Skin epidermis (tissue), 12 donors: ENCODE measurements around the gene C19orf53.
"Not testable (repeated sequence)": the region's sequence is repeated elsewhere in the genome, so short reads cannot be mapped to it uniquely, and the experiment has no call there.

ENCODE experiments used
- H3K27ac ChIP-seq, 21 experiments: fragments of 200-600 bp; sonication (generic) in 11 of 21; one replicate each; pipeline ENCODE4 v1.5.0; 2020; ENCODE audit warnings: mild to moderate bottlenecking in 3 of 21, inconsistent platforms in 2 of 21, moderate library complexity in 2 of 21
- H3K4me3 ChIP-seq, 7 experiments: fragments of 200-600 bp; sonication (generic) in 2 of 7; one replicate each; pipeline ENCODE4 v1.5.0; 2020; ENCODE audit warnings: inconsistent platforms in 2 of 7, mild to moderate bottlenecking in 2 of 7, moderate library complexity in 1 of 7

C19orf53 gene

GRCh38 chr19:13762635-13763235, 11.5 kb upstream of the C19orf53 start:
- H3K27ac ChIP-seq, result no peak overlapping the region
- H3K4me3 ChIP-seq, result no peak overlapping the region

- no peak overlapping the region for H3K4me3 ChIP-seq
- peak overlapping the region in 1 of 21 experiments; percentile 81 for H3K27ac ChIP-seq
Observed at GRCh38 chr19:13763265-13763664, 11.0 kb upstream of the C19orf53 start.

- H3K4me3 ChIP-seq, result peak within 1 kb of the TSS; percentile 51 to 85 (median 68)
- H3K27ac ChIP-seq, result peak within 1 kb of the TSS in 20 of 21 experiments; percentile 52 to 87 (median 77)
Observed at GRCh38 chr19:13764101-13764807, 10.0 kb upstream of the C19orf53 start, which contains the start of gene MRI1. TSS of gene MRI1 (plus strand) at chr19:13764522. CDS start at chr19:13764589, 67 bp downstream.

DNA sequence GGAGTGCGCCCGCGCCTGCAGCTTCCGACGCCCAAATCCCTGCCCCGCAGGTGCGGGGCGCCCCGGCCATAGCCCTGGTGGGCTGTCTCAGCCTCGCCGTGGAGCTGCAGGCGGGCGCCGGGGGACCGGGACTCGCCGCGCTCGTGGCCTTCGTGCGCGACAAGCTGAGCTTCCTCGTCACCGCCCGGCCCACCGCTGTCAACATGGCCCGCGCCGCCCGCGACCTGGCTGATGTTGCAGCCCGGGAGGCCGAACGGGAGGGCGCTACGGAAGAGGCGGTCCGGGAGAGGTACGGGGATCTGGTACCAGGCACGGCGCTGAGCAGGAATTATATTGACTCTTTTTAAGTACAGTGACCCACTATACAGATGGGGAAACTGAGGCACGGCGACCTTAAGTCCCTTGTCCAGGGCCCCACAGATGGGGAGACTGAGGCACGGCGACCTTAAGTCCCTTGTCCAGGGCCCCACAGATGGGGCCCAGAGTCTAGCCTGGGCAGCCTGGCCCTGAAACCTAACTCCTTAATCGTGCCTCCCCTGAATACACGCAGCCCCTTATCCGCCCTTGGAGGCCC, 9.3 kb upstream of the C19orf53 start:
- peak overlapping the region; percentile 51 to 85 (median 68) for H3K4me3 ChIP-seq
- peak overlapping the region in 19 of 21 experiments; percentile 31 to 87 (median 74) for H3K27ac ChIP-seq

- Histone ChIP-seq H3K4me3 (peak overlapping the region; percentile 51 to 85 (median 68)), H3K27ac (peak overlapping the region in 18 of 21 experiments; percentile 6 to 87 (median 74))
Observed at GRCh38 chr19:13765395-13766094, 8.7 kb upstream of the C19orf53 start.

- peak overlapping the region in 5 of 21 experiments; percentile 6 to 81 (median 18) for H3K27ac ChIP-seq
- H3K4me3 ChIP-seq, result no peak overlapping the region
Observed at GRCh38 chr19:13766095-13766481, 8.2 kb upstream of the C19orf53 start.

GRCh38 chr19:13768510-13768909, 5.7 kb upstream of the C19orf53 start:
- H3K4me3 ChIP-seq, result no peak overlapping the region
- no peak overlapping the region for H3K27ac ChIP-seq

DNA sequence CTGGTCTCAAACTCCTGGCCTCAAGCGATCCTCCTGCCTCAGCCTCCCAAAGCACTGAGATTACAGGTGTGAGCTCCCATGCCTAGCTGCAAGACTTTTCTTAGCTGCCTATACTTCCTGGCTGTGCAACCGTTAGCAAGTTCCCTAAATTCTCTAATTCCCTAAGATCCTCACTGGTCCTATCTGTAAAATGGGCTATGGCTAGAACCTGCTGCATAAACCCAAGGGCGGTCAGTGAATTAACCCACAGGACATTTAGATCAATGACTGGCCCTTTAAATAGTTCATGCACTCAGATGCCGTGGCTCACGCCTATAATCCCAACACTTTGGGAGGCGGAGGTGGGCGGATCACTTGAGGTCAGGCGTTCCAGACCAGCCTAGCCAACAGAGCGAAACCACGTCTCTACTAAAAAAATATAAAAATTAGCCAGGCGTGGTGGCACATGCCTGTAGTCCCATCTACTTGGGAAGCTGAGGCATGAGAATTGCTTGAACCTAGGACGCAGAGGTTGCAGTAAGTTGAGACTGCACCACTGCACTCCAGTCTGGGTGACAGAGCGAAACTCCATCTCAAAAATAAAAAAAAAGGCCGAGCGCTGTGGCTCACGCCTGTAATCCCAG, 4.1 kb upstream of the C19orf53 start:
- H3K4me3 ChIP-seq, result no peak overlapping the region
- H3K27ac ChIP-seq, result no peak overlapping the region

DNA sequence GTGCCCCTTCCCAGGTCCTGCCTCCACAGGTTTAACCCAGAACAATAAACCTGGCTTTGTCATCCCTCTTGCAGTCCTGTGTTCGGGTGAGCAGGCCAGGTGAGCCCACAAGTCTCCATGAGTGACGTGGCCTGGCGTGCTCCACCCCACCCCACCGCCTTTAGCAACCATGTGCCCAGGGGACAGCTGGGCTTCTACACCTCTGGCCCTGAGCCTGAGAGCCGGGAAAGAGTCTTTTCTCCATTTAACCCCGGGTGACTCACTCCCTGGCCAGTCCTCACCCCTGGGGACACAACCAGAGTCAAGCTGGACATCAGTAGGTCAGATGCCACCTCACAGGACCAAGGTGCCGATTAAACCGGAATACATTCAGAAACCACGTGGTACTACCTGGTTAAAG, 4.1 kb downstream of the C19orf53 start:
- Histone ChIP-seq H3K4me3 (no peak overlapping the region), H3K27ac (no peak overlapping the region)

- H3K4me3 ChIP-seq, result no peak overlapping the region
Observed at GRCh38 chr19:13778847-13779246, 4.6 kb downstream of the C19orf53 start.

GRCh38 chr19:13779794-13780193, 5.5 kb downstream of the C19orf53 start:
- H3K4me3 ChIP-seq, result not testable (repeated sequence)
- peak overlapping the region in 2 of 21 experiments; percentile 5 to 27 for H3K27ac ChIP-seq

More at GRCh38 chr19:13778847-13779246, 4.6 kb downstream of the C19orf53 start:
- no peak overlapping the region for H3K27ac ChIP-seq

- peak overlapping the region in 16 of 21 experiments; percentile 29 to 83 (median 70) for H3K27ac ChIP-seq
- H3K4me3 ChIP-seq, result no peak overlapping the region
Observed at GRCh38 chr19:13781547-13781946, 7.3 kb downstream of the C19orf53 start.

GRCh38 chr19:13782537-13782936, 8.3 kb downstream of the C19orf53 start:
- peak overlapping the region in 11 of 21 experiments; percentile 11 to 83 (median 71) for H3K27ac ChIP-seq
- no peak overlapping the region for H3K4me3 ChIP-seq

DNA sequence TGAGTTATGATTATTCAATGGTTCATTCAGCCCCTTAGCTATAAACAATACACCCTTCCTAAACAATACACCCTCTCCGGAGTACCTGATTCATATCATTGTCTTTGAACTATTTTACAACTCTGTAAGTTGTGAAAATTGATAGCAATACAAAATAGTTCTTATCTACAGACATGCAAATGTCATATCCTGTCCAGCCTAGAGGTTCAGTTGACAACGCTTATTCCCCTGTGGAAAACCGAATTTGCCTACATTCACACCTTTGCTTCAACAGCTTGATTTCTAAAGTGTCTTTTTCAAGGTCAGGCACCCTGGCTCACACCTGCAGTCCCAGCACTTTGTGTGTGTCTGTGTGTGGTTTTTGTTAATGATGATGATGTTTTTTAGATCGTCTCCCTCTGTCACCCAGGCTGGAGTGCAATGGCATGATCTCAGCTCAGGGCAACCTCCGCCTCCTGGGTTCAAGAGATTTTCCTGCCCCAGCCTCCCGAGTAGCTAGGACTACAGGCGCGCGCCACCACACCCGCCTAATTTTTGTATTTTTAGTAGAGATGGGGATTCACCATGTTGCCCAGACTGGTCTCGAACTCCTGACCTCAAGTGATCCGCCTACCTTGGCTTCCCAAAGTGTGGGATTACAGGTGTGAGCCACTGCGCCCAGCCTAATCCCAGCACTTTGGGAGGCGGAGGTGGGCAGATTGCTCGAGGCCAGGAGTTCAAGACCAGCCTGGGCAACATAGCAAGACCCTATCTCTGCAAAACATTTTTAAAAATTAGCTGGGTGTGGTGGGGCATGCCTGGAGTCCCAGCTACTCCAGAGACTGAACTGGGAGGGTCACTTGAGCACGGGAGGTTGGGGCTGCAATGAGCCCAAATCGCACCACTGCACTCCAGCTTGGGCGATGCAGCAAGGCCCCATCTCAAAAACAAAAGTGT, 9.6 kb downstream of the C19orf53 start:
- no peak overlapping the region for H3K4me3 ChIP-seq
- peak overlapping the region in 2 of 21 experiments; percentile 31 to 32 for H3K27ac ChIP-seq

DNA sequence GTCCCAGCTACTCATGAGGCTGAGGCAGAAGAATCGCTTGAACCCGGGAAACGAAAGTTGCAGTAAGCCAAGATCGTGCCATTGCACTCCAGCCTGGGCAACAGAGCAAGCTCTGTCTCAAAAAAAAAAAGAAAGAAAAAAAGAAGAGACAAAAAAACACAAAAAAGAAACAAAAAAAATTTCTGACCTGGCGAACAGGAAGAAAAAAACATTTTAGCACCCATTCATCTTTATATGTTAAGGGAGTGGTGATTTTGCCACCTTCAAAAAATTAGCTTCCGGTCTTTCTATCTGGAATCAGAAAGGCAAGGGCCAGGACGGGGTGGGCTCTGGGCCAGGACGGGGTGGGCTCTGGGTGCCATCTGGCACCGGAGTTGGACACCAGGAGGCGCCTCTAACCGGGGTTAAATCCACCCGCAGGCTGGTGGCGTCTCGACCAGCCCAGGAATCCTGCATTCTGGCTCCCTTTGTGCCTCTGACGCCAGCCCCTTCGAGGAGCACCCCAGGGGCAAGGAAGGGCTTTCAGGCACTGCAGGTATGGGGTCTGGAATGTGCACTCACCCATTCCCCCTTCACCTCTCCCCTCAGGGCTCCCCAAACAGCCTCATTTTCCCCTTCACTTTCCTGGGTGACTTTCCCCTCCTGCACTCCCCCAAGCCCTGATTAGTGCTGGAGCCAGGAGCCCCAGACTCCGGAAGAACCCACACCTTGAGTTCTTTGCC, 10.6 kb downstream of the C19orf53 start:
- H3K27ac ChIP-seq, result peak overlapping the region in 13 of 21 experiments; percentile 6 to 67 (median 34)
- no peak overlapping the region for H3K4me3 ChIP-seq

DNA sequence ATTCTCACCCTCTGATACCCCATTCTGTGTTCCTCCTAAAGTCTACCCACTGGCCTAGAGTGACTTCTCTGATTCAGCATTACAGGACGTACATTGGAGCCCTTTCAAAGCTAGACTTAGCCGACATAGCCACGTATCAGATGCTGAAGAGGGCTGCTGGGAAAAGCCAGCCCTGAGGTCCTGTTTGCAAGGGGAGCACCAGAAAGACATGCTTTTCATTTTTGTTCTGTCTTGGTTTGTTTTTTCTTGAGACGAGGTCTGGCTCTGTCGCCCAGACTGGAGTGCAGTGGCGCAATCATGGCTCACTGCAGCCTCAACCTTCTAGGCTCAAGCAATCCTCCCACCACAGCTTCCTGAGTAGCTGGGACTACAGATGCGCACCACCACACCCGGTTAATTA, 14.7 kb downstream of the C19orf53 start:
- Histone ChIP-seq H3K4me3 (no peak overlapping the region), H3K27ac (peak overlapping the region in 20 of 21 experiments; percentile 46 to 98 (median 90))

DNA sequence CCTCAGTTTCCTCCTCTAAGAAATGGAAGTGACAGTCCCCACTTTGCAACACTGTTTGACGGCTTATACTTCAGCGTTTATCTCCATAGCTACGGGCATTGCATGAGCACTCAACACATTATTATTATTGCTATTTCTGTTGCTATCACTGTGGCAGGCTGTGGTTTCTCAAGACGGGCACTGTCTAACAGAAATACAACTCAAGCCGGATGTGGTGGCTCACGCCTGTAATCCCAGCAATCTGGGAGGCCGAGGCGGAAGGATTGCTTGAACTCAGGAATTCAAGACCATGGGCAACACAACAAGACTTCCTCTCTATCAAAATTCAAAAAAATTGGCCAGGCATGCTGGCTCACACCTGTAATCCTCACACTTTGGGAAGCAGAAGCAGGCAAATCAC, 16.1 kb downstream of the C19orf53 start:
- Histone ChIP-seq H3K27ac (peak overlapping the region in 7 of 21 experiments; percentile 4 to 98 (median 90)), H3K4me3 (no peak overlapping the region)

- H3K4me3 ChIP-seq, result not testable (repeated sequence)
- H3K27ac ChIP-seq, result peak overlapping the region in 6 of 21 experiments; percentile 30 to 94 (median 46)
Observed at GRCh38 chr19:13793317-13793716, 19.1 kb downstream of the C19orf53 start.
